Prostate gland (tissue), 2 donors: Measurements from ENCODE around the gene ADM2.

ENCODE experiments used
- CTCF ChIP-seq, 4 experiments: fragments of 200-600 bp in 2 of 4; fragments of 450-650 bp in 2 of 4; sonication (generic) in 2 of 4; IDR thresholded peaks; 1 replicate in 3 of 4; 2 replicates in 1 of 4; pipeline ENCODE4 v1.5.1; 2016 to 2019; ENCODE audit warnings: antibody characterized with exemption in 4 of 4, mild to moderate bottlenecking in 2 of 4, moderate library complexity in 2 of 4
- POLR2A ChIP-seq: fragments of 450-650 bp; IDR thresholded peaks from one replicate; pipeline ENCODE4 v1.6.1; 2016; ENCODE audit warnings: antibody characterized with exemption, mild to moderate bottlenecking
- POLR2AphosphoS5 ChIP-seq: sonication (generic); formaldehyde crosslinking; IDR thresholded peaks from one replicate; pipeline ENCODE4 v1.6.1; 2017; ENCODE audit warnings: antibody characterized with exemption

- TF ChIP-seq POLR2A (no peak), CTCF (IDR thresholded peaks at IDR 0.05) (no peak), POLR2AphosphoS5 (no peak)
These were observed 45.9 kb upstream of the ADM2 start for GRCh38 chr22:50435291-50436014.
